ENCODE data around the gene HMGB3. TPM values are rescaled to one million over a fixed set of nuclear protein-coding genes. Genes with fewer than 3 reads are reported as not detected.

Gene HMGB3
- polyA plus RNA-seq, 1 of the 3 experiments (the other 2 are of a cell fraction), result 11.3 TPM

GRCh38 chrX:150954951-150955350, 28.2 kb upstream of the HMGB3 start (continued):
- TF ChIP-seq IRF3 (IDR thresholded peaks at IDR 0.05; ENCODE audit: low read depth, low read length), result no peak

- WGBS (ENCODE audit: low lambda C conversion rate), result 63% methylated on average over 2 of the region's 2 CpGs
- no peaks in the 10 kb centered on the region for H3K79me2 ChIP-seq (ENCODE audit: insufficient read depth)
- DNase-seq, result no peak
- no peaks in the 10 kb centered on the region for H3K4me1 ChIP-seq (ENCODE audit: control insufficient read depth in 1 of 2, insufficient read depth in 2 of 2, low read depth in 1 of 2, low read length in 1 of 2)
- H2AFZ ChIP-seq (ENCODE audit: low read depth), result no peak overlapping the region
- CTCF ChIA-PET, result no interaction called here
- no peaks in the 10 kb centered on the region; the same call in 1 of the 2 replicates for H3K27me3 ChIP-seq (ENCODE audit: insufficient read depth)
- H4K20me1 ChIP-seq (ENCODE audit: insufficient read depth), result no peaks in the 10 kb centered on the region
- no peaks in the 10 kb centered on the region for H3K9me2 ChIP-seq
- H3F3A ChIP-seq (replicated peaks; ENCODE audit: insufficient read depth), result no peaks in the 10 kb centered on the region
- no peak for TF ChIP-seq EP300 (IDR thresholded peaks at IDR 0.05; ENCODE audit: borderline replicate concordance in 1 of 2, low read depth in 1 of 2, low read length in 1 of 2)
- no peak for TF ChIP-seq RCOR1 (IDR thresholded peaks at IDR 0.05; ENCODE audit: low read length)
- no peak for TF ChIP-seq SMC3 (IDR thresholded peaks at IDR 0.05; ENCODE audit: low read depth, low read length)
- TF ChIP-seq NFIC (IDR thresholded peaks at IDR 0.05; ENCODE audit: borderline replicate concordance), result no peak
- no peak for TF ChIP-seq FOSL2 (IDR thresholded peaks at IDR 0.05; ENCODE audit: borderline replicate concordance, low read depth)
- no peak for TF ChIP-seq ZBTB33 (IDR thresholded peaks at IDR 0.05; ENCODE audit: borderline replicate concordance, low read depth)
- no peaks in the 10 kb centered on the region for H3K36me3 ChIP-seq (replicated peaks in 1 of 2; ENCODE audit: control insufficient read depth in 1 of 2, insufficient read depth in 2 of 2, low read length in 1 of 2)
- POLR2A ChIA-PET, result no interaction called here
- no peak overlapping the region for H3K4me3 ChIP-seq (ENCODE audit: low read depth in 2 of 2, low read length in 1 of 2)
- no peak overlapping the region for H3K4me2 ChIP-seq
- H3K9ac ChIP-seq, result no peak overlapping the region
- H3K27ac ChIP-seq (ENCODE audit: low read depth in 2 of 2, low read length in 1 of 2), result no peak overlapping the region
- no peaks in the 10 kb centered on the region for H3K9me3 ChIP-seq
Observed at GRCh38 chrX:150955590-150955989, 27.5 kb upstream of the HMGB3 start.

GRCh38 chrX:150958177-150958576, 25.0 kb upstream of the HMGB3 start:
- Histone ChIP-seq H3K4me1 (ENCODE audit: control insufficient read depth in 1 of 2, insufficient read depth in 2 of 2, low read depth in 1 of 2, low read length in 1 of 2) (no peaks in the 10 kb centered on the region), H3K79me2 (ENCODE audit: insufficient read depth) (no peaks in the 10 kb centered on the region), H3K9me2 (no peaks in the 10 kb centered on the region), H3K4me2 (no peak overlapping the region), H3F3A (replicated peaks; ENCODE audit: insufficient read depth) (no peaks in the 10 kb centered on the region), H3K9ac (no peak overlapping the region), H3K9me3 (no peaks in the 10 kb centered on the region), H2AFZ (ENCODE audit: low read depth) (no peak overlapping the region), H3K27me3 (ENCODE audit: insufficient read depth) (no peaks in the 10 kb centered on the region; the same call in 1 of the 2 replicates), H3K27ac (ENCODE audit: low read depth in 2 of 2, low read length in 1 of 2) (no peak overlapping the region), H3K4me3 (ENCODE audit: low read depth in 2 of 2, low read length in 1 of 2) (no peak overlapping the region), H4K20me1 (ENCODE audit: insufficient read depth) (no peaks in the 10 kb centered on the region), H3K36me3 (replicated peaks in 1 of 2; ENCODE audit: control insufficient read depth in 1 of 2, insufficient read depth in 2 of 2, low read length in 1 of 2) (no peaks in the 10 kb centered on the region)
- TF ChIP-seq ELF1 (IDR thresholded peaks at IDR 0.05) (no peak), TAF1 (IDR thresholded peaks at IDR 0.05; ENCODE audit: borderline replicate concordance, low read depth, low read length) (no peak), EZH2phosphoT487 (IDR thresholded peaks at IDR 0.05; ENCODE audit: borderline replicate concordance, low read depth) (no peak), POLR2AphosphoS5 (IDR thresholded peaks at IDR 0.05; ENCODE audit: low read depth, low read length) (no peak)
- DNase-seq, result no peak
- WGBS (ENCODE audit: low lambda C conversion rate), result 31% methylated on average over 1 of the region's 1 CpG
- POLR2A ChIA-PET, result no interaction called here
- CTCF ChIA-PET, result no interaction called here

Data from SK-N-SH (cell line).